Keratinocyte (primary cell): ENCODE results near the gene RAC2.

Source experiments
- EZH2 ChIP-seq: IDR thresholded peaks from one replicate; pipeline ENCODE4 v1.6.1; 2012; ENCODE audit warnings: inconsistent platforms, mild to moderate bottlenecking, low read length, moderate library complexity
- TF ChIP-seq, protein P1 (sequence below), 3 experiments: IDR thresholded peaks in 1 of 3; conservative IDR thresholded peaks in 1 of 3; optimal IDR thresholded peaks in 1 of 3; 2 replicates in 2 of 3; 3 replicates in 1 of 3; pipeline versions ENCODE3 to v1.5.1; 2011; ENCODE audit warnings: low read length in 3 of 3, mild to moderate bottlenecking in 3 of 3, moderate library complexity in 2 of 3, control low read depth in 1 of 3, inconsistent platforms in 1 of 3; ENCODE audit not compliant: insufficient read depth in 2 of 3; ENCODE audit errors: extremely low read depth in 1 of 3

DNA sequence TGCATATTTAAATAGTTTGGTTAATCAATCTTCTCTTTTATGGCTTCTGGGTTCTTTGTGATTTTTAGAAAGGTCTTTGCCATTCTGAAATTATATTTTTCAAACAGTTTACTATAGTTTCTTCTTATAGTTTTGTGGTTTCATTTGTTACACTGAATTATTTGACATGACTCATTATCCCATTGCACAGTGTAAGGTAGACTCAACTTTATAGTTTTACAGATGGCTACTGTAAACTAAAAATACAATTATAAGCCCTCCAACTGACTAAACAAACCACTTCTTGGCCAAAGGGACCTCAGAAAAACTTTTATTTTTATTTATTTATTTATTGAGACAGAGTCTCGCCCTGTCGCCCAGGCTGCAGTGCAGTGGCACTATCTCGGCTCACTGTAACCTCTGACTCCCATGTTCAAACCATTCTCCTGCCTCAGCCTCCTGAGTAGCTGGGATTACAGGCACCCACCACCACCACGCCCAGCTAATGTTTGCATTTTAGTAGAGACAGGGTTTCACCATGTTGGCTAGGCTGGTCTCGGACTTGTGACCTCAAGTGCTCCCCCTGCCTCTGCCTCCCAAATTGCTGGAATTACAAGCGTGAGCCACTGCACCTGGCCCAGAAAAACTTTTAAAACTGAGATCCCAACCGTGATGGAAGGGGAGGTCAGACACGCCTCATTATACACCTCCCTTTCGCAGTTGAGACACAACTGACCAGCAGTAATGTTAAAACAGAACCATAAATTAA is 14.1 kb upstream of the RAC2 start:
- no peak for TF ChIP-seq EZH2
- TF ChIP-seq, protein P1, sequence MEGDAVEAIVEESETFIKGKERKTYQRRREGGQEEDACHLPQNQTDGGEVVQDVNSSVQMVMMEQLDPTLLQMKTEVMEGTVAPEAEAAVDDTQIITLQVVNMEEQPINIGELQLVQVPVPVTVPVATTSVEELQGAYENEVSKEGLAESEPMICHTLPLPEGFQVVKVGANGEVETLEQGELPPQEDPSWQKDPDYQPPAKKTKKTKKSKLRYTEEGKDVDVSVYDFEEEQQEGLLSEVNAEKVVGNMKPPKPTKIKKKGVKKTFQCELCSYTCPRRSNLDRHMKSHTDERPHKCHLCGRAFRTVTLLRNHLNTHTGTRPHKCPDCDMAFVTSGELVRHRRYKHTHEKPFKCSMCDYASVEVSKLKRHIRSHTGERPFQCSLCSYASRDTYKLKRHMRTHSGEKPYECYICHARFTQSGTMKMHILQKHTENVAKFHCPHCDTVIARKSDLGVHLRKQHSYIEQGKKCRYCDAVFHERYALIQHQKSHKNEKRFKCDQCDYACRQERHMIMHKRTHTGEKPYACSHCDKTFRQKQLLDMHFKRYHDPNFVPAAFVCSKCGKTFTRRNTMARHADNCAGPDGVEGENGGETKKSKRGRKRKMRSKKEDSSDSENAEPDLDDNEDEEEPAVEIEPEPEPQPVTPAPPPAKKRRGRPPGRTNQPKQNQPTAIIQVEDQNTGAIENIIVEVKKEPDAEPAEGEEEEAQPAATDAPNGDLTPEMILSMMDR (optimal IDR thresholded peaks at IDR 0.05 in 1 of 3, IDR thresholded peaks at IDR 0.05 in 1 of 3, conservative IDR thresholded peaks at IDR 0.05 in 1 of 3; ENCODE audit: extremely low read depth in 1 of 3, insufficient read depth in 2 of 3, low read length in 3 of 3): no peak
